GM19025 (cell line): ENCODE measurements around the gene JAKMIP1.

Experiments used
- ATAC-seq: cut with Tn5 transposase; IDR thresholded peaks from one replicate; pipeline ENCODE4 v1.9.1; 2021; ENCODE audit warnings: mild to moderate bottlenecking, low read depth, moderate library complexity; ENCODE audit not compliant: unreplicated experiment

The JAKMIP1 gene

GRCh38 chr4:6049278-6049677 is 151.1 kb downstream of the JAKMIP1 start:
- ATAC-seq: no peak

- ATAC-seq: no peak
These were observed 151.8 kb downstream of the JAKMIP1 start for GRCh38 chr4:6048537-6048936.

- ATAC-seq: no peak
These were observed 153.1 kb downstream of the JAKMIP1 start for GRCh38 chr4:6047130-6047673.

DNA sequence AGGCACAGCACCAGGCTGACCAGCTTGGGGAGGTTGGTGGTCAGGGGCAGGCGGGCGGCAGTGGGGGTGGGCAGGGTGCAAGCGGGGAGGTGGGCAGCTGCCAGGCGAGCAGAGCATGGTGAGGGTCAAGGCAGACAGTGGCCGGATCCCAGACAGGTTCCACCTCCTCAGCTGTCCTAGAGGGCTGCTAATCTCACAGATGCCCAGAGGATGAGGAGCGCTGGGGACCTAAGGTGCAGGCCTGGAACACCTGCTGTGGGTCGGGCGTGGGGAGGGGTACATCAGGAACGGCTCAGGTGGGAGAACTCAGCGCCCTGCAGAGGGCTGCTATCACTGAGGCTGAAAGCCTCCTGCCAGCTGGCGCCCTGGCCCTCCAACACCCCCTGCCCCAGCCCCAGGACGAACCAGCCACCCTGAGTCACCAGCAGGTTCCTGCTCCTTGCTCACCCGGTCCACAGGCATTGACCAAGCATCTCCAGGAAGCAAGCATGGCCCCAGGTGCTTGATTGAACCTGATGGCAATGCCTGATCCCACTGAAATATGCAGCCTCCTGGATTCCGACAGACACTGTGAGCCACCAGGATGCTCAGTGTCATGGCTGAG is 153.7 kb downstream of the JAKMIP1 start:
- ATAC-seq: no peak

DNA sequence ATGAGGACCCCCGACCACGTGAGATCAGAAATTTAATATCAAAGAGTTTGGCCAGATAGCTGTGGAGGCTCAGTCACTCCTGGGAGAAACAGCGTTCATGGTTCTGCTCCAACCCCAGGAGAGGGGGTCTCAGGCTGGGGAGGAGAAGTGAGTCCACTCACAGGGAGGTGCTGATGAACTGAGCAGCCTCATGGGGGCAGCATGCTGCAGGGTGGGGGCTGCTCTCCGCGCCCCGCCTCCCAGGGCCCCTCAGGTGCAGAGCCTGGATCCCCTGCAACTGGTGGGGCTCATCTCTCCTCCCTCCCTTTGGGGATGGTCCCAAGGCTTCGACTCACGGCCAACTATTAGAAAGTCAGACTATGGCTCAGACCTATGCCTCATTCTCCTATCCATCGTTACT is 155.5 kb downstream of the JAKMIP1 start:
- no peak for ATAC-seq

DNA sequence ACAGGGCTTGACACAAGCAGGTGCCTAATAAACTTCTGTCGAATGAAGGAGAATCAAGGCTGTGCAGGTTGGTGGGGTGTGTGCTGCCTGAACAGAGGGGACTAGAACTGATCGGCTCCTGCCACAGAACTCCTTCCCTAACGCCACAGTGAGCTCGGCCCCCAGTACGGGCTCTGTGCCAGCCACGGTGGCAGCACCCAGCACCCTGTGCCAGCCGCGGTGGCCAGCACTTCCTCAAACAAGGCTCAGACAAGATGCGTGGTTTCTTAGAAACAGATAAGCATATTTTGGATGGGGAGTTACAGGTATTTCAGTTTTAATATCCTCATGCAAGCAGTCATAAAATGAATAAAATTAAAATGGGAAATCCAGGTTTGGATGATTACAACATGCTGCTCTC is 156.1 kb downstream of the JAKMIP1 start:
- ATAC-seq: no peak

DNA sequence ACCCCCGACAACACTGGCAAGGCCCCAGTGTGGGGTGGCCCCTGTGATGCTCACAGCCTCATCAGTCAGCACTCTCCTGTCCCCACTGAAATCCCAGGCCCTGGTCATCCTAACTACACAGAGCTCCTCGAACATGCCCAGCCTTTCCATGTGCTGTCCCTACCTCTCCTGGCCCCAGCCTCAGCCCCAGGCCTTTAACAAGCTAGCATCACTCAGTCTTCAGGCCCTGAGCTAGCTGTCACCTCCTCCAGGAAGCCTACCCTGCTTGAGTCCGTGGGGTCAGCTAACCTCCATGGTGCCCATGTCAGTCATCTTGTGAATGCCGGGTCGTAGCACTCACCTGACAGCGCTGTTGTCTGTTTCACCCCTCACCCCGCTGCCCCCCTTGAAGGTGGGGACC is 156.5 kb downstream of the JAKMIP1 start:
- no peak for ATAC-seq

- ATAC-seq: no peak
These were observed 157.2 kb downstream of the JAKMIP1 start for GRCh38 chr4:6043188-6043587.

GRCh38 chr4:6042293-6043063 is 157.9 kb downstream of the JAKMIP1 start:
- ATAC-seq: no peak

GRCh38 chr4:6041800-6042199 is 158.5 kb downstream of the JAKMIP1 start:
- ATAC-seq: no peak

DNA sequence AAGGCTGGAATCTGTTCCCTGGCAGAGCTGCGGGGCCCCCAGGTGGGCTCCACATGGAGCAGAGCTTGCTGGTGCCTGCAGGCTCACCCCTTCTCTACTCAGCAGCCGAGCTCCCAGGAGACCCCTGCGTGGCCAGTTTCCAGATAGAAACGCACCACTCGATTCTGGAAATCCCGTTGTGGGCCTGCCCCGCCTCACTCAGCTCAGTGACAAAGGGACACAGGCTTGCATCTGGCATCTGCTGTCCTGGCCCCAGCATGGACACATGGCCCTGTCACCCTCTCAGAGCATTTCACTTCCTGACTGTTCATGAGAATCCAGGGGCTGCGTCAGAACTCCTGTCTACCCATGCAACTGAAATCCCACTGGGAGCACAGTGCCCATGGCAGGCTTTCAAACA is 161.6 kb downstream of the JAKMIP1 start:
- ATAC-seq: no peak

DNA sequence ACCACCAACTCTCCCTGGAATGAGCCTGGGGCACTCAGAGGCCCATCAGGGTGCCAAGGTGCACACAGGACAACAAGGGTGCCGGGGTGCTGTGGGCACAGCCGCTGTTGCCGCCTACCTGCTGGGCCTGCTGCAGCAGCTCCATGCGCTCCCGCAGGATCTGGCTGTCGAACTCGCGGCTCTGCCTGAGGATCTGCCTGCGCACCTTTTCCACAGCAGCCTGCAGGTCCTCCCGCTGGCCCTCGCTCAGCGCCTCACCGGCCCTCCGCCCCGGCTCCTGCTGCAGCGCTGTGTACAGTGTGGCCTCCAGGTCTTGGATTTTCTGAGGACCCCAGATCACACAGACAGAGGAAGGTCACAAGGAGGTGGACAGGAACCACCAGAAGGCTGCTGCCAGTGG is 164.6 kb downstream of the JAKMIP1 start:
- no peak for ATAC-seq

DNA sequence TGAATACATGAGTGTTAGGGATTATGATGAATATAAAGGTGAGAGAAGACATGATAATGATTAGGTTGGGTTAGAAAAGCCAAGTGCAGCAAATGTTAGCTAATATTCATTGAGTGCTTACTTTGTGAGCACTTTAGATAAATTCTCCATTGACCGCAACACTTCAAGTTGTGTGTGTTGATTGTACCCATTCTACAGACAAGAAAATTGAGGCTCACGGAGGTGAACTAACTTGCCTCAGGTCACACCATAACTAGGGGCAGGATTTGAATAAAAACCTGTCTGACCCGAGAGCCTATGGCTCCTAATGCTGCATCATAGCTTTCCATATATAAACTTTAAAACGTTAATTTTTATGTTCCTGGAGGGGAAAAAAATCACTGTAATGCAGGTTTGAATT is 167.0 kb downstream of the JAKMIP1 start:
- ATAC-seq: no peak

- no peak for ATAC-seq
These were observed 167.8 kb downstream of the JAKMIP1 start for GRCh38 chr4:6032249-6033244.

GRCh38 chr4:6031846-6032245 is 168.5 kb downstream of the JAKMIP1 start:
- ATAC-seq: no peak

DNA sequence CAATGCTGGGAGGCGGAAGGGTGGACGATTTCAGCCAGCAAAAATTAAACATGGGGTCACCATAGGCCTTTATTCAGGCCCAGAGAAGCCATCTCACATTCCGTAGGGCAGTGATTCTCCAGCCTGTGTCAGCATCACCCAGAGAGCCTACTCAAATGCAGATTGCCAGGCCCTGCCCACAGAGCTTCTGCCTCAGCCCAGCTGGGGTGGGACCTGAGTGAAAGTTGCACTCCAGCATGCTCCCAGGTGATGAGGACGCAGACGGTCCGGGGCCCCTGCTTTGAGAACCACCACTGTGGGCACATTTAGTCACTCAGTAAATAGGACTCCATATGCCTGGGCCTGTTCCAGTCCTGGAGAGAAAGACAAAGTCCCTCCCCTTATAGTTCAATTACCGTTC is 169.7 kb downstream of the JAKMIP1 start:
- ATAC-seq: no peak

GRCh38 chr4:6029254-6029653 is 171.1 kb downstream of the JAKMIP1 start:
- no peak for ATAC-seq

- no peak for ATAC-seq
These were observed 172.2 kb downstream of the JAKMIP1 start for GRCh38 chr4:6028168-6028567.

DNA sequence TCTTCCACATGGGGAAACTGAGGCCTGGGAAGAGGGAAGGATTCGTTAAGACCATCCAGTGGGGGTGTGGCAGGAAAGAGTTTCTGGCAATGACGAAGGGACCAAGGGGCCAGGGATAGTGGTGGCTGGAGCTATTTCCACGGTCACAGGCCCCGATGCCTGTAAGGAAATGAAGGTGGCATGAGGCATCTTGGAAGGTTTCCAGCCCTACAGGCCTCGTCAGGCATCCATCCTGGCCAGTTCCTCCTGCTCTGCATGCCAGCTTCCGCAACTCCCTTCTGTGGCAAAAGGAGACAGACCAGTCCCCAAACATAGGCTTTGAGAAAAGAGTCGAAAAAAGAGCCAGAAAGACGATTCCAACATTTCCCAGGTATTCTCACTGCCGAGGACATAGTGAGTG is 173.0 kb downstream of the JAKMIP1 start:
- ATAC-seq: no peak

DNA sequence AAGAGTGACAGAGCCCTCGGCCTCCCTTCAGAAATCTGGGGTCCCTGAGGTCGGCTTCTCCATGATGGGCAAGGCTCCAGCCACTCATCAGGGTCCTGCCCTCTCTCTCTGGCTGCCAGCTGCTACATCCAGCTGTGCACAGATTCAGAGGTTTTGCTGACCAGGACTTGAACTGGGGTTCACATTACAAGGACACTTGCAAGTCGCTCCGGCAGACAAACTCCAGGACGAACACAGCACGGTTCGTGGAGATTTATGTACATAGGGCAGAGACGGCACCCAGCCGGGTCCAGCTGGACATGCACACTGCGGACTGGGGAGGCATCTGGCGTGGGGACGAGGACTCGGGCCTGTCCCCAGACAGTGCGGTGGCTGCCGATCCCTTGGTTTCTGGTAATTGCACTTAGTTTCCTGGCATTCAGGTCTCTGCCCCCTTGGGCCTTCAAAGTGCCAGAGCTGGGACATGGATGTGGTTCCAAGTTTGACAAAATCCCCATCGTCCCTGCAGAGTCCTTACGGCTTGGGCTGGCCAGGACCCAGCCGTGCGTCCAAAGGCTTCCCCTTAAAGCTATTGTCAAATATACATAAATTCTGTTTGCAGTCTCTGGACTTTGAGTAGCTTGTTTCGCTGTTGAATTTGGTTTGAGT is 175.9 kb downstream of the JAKMIP1 start:
- ATAC-seq: no peak
